ENCODE measurements around the gene TGOLN2.

TGOLN2 gene

DNA sequence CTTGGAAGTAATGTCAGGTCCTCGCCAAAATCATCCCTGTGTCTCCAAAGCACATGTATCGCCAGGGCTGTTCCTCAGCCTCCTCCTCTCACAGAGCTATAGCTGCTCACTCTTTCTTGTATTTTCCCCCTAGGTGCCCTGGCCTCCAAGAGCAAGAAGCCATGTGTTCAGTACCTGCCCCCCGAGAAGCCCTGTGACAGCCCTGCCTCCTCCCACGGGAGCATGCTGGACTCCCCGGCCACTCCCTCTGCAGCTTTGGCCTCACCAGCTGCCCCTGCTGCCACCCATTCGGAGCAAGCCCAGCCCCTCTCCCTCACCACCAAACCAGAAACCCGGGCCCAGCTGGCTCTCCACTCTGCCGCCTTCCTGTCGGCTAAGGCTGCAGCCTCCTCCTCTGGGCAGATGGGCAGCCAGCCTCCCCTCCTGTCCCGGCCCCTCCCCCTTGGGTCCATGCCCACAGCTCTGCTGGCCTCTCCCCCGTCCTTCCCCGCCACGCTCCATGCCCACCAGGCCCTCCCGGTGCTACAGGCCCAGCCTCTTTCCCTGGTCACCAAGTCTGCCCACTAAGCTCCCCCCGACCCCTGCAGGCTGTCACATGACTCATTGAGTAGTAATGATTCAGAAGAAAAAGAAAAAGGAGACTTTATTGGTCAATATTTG, 18.8 kb downstream of the TGOLN2 start:
- TF ChIP-seq MAX (IDR thresholded peaks at IDR 0.05), result peak; percentile 23; the same call in 1 of the 2 replicates
- TF ChIP-seq, protein P1, sequence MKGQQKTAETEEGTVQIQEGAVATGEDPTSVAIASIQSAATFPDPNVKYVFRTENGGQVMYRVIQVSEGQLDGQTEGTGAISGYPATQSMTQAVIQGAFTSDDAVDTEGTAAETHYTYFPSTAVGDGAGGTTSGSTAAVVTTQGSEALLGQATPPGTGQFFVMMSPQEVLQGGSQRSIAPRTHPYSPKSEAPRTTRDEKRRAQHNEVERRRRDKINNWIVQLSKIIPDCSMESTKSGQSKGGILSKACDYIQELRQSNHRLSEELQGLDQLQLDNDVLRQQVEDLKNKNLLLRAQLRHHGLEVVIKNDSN (IDR thresholded peaks at IDR 0.05), result peak; percentile 89
- peak; percentile 81; the same call in 1 of the 2 replicates for TF ChIP-seq ZBTB7A (IDR thresholded peaks at IDR 0.05; ENCODE audit: low read depth)
- TF ChIP-seq EP300 (IDR thresholded peaks at IDR 0.05; ENCODE audit: borderline replicate concordance), result peak; percentile 7; the same call in 1 of the 2 replicates
- peak; percentile 12; the same call in 1 of the 2 replicates for TF ChIP-seq RAD21 (IDR thresholded peaks at IDR 0.05; ENCODE audit: low read depth)
- TF ChIP-seq REST (IDR thresholded peaks at IDR 0.05; ENCODE audit: low read depth), result no peak
- no peak; the same call in 1 of the 2 replicates for TF ChIP-seq TCF12 (IDR thresholded peaks at IDR 0.05; ENCODE audit: low read depth)
- peak; percentile 47; the same call in 1 of the 2 replicates for TF ChIP-seq NFIC (IDR thresholded peaks at IDR 0.05)
- 0 out of 2 replicates have a peak, but pooled peaks have one; percentile 6 for TF ChIP-seq YY1 (IDR thresholded peaks at IDR 0.05; ENCODE audit: low read depth)

- no peak for TF ChIP-seq TCF12 (IDR thresholded peaks at IDR 0.05; ENCODE audit: low read depth)
- no peak for TF ChIP-seq MAX (IDR thresholded peaks at IDR 0.05)
- TF ChIP-seq, protein P1 (IDR thresholded peaks at IDR 0.05), result no peak
- no peak for TF ChIP-seq CREB1 (IDR thresholded peaks at IDR 0.05; ENCODE audit: low read depth)
These were observed 19.6 kb downstream of the TGOLN2 start for GRCh38 chr2:85308201-85308600.

DNA sequence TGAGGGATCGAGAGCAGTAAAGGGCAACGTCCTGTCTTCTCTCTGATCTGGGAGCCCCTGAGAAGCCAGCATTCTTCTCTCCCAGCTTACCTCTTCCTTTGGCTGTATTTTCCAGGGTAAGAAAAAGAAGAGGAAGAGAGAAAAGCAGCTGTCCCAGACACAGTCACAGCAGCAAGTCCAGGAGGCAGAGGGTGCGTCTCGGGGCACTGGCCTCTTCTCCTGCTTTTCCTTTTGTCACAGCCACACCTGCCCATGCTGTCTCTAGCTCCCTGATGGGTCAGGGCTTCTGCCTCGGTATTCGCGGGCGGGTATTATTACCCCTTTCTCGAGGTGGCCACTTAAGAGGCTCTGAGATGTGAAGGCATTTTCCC, 20.3 kb downstream of the TGOLN2 start:
- TF ChIP-seq, protein P1 (IDR thresholded peaks at IDR 0.05), result no peak
- TF ChIP-seq MAX (IDR thresholded peaks at IDR 0.05), result no peak
- no peak for TF ChIP-seq ZBTB7A (IDR thresholded peaks at IDR 0.05; ENCODE audit: low read depth)
- TF ChIP-seq CREB1 (IDR thresholded peaks at IDR 0.05; ENCODE audit: low read depth), result no peak

DNA sequence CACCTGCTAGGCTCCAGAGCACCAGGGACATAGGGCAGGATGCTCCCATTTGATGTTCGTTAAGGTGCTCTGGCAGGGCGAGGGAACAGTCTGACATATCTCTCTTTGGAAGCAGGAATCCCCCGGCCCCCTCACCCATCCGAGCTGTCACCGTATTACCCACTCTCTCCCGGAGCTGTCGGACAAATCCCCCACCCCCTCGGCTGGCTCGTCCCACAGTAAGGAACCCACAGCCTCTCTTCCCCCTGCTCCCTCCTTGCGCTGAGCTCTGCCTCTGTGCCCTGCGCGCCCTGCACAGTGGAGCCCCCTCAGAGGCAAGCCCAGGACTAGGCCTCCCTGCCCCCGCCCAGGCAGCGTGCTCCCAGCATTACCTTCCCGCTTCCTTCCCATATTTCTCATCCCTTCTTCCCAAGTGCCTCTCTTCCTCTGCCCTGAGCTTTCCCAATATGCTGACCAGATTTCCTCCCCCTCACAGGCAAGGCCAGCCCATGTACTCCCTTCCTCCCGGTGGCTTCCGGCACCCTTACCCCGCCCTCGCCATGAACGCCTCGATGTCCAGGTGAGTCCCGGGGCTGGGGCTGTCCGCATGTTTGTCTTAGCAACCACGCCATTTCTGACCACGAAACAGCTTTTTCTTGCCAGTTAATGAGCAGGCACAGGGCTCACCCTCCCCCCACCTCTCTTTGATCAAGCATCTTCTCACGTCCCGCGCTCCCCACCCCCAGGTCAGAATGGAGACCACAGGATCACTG, 23.8 kb downstream of the TGOLN2 start:
- TF ChIP-seq EP300 (IDR thresholded peaks at IDR 0.05; ENCODE audit: borderline replicate concordance) (no peak), FOXM1 (IDR thresholded peaks at IDR 0.05; ENCODE audit: borderline replicate concordance, low read depth) (no peak), REST (IDR thresholded peaks at IDR 0.05; ENCODE audit: low read depth) (no peak), EGR1 (IDR thresholded peaks at IDR 0.05) (no peak), MAX (IDR thresholded peaks at IDR 0.05) (no peak), CREB1 (IDR thresholded peaks at IDR 0.05; ENCODE audit: low read depth) (no peak), TAF1 (IDR thresholded peaks at IDR 0.05; ENCODE audit: low read depth) (no peak)

DNA sequence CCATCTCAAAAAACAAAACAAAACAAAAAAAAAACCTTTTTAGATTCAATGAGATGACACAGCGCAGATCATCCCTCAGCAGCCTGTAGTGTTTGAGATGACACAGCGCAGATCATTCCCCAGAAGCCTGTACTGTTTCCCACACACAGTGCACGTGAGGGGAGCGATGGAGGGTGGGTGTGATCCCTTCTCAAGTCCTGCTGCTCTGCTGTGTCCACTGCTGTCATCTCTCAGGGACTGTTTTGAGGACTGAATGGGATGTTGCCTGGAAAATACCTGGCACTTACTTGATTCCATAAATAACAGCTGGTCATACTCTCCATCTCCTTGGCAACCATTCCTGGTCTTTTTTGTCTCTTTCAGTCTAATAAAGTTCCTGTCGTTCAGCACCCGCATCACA, 25.7 kb downstream of the TGOLN2 start:
- TF ChIP-seq TCF12 (IDR thresholded peaks at IDR 0.05; ENCODE audit: low read depth) (no peak), YY1 (IDR thresholded peaks at IDR 0.05; ENCODE audit: low read depth) (no peak), ZBTB7A (IDR thresholded peaks at IDR 0.05; ENCODE audit: low read depth) (no peak), EP300 (IDR thresholded peaks at IDR 0.05; ENCODE audit: borderline replicate concordance) (no peak), RAD21 (IDR thresholded peaks at IDR 0.05; ENCODE audit: low read depth) (no peak), CEBPB (IDR thresholded peaks at IDR 0.05) (no peak), TAF1 (IDR thresholded peaks at IDR 0.05; ENCODE audit: low read depth) (no peak), NFIC (IDR thresholded peaks at IDR 0.05) (no peak), TEAD4 (IDR thresholded peaks at IDR 0.05) (no peak)
- TF ChIP-seq, protein P1 (IDR thresholded peaks at IDR 0.05), result no peak
